Astrocyte (in vitro differentiated cells and primary cell): Measurements from ENCODE around the gene ITM2C.

Source experiments
- CTCF ChIP-seq: IDR thresholded peaks from 2 replicates; pipeline ENCODE4 v1.5.1; 2011; ENCODE audit warnings: low read depth, mild to moderate bottlenecking, inconsistent platforms, low read length, moderate library complexity; ENCODE audit not compliant: insufficient read depth
- EZH2 ChIP-seq: IDR thresholded peaks from 2 replicates; pipeline ENCODE4 v1.6.1; 2012; ENCODE audit warnings: mild to moderate bottlenecking, low read length, inconsistent platforms; ENCODE audit not compliant: insufficient read depth

DNA sequence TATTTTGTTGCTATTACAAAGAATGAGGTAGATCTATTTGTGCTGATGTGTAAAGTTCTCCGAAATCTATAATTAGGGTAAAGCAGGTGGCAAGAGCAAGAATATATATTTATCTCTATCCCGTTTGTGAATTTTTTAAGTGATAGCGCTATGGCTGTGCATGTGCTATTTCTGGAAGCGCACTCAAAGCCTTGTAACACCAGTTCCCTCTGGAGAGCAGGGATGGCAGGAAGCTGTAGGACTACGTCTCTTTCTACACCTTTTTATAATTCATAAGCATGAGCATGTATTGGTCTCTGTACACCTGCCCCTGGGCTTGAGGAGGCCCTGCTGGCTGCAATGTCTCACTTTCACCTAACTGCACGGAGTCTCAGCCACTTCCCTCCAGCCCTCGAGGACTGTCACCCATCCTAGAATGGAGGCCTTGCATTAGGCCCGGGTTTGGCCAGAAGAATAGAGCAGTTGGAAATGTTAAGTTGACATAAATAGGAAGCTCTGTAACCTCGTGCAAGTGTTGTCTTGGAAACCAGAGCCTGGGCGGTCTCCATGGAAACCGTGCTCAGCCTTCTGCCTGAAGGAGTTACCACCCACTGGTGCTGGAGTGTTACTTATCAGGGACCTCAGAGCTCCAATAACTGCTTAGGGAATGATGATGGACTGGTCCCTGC is 20.9 kb downstream of the ITM2C start:
- no peak for TF ChIP-seq CTCF
- TF ChIP-seq EZH2 = no peak
